ENCODE measurements around the gene HTR3C.
A peak's percentile ranks its signal among the peaks of the same experiment; 100 is the strongest.
"Not testable (repeated sequence)": the region's sequence is repeated elsewhere in the genome, so short reads cannot be mapped to it uniquely, and the experiment has no call there.

The HTR3C gene

DNA sequence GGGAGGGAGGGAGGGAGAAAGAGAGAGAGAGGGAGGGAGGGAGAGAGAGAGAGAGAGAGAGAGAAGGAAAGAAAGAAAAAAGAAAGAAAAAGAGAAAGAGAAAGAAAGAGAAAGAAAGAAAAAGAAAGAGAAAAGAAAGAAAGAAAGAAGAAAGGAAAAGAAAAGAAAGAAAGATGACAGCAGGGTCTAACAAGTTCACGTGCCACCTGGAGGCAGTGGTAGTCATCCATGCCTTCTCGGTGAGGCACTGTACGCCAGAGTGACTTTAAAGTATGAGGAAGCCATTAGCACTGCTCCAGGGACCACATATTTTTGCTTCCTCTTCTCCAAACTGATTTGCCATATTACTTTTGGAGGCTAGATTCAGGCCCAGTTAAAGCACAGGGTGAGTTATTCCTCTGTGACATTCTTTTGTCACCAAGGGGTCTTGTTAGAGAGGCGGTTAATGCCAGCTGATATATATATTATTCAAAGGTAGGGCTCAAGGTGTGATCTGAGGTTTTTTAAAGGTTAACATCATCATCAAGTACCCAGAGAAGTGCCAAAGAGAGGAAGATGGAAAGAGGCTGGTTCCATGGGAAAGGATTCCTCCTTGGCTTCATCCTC, 21.6 kb upstream of the HTR3C start, which contains the start of gene HTR3D:
TSS of gene HTR3D (plus strand) at position 556 of the 606 bp plus-strand sequence. CDS start at position 556, 0 bp downstream.
- DNase-seq (ENCODE audit: low spot score): no peak

DNA sequence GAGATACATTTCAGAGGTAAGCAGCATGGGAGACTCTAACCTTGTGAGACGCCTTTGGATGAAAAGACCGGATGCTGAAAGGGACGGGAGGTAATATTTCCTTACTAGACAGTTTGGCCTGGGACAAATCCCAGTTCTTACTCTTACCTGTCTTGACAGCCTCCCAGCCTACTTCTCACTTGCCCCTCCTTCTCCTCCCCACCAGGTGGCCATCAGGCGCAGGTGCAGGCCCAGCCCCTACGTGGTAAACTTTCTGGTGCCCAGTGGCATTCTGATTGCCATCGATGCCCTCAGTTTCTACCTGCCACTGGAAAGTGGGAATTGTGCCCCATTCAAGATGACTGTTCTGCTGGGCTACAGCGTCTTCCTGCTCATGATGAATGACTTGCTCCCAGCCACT, 15.0 kb upstream of the HTR3C start:
- DNase-seq (ENCODE audit: low spot score): no peak

DNA sequence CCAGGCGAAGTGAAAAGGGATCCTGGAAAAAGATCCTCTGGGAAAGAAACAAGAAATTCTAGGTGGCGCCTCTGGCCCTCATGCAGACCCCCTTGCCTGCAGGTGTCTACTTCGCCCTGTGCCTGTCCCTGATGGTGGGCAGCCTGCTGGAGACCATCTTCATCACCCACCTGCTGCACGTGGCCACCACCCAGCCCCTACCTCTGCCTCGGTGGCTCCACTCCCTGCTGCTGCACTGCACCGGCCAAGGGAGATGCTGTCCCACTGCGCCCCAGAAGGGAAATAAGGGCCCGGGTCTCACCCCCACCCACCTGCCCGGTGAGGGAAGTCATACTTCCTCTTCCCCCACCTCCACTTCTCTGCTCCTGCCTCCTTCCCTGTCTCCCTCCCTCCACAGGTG, 14.5 kb upstream of the HTR3C start:
- not testable (repeated sequence) for DNase-seq (ENCODE audit: low spot score)

DNA sequence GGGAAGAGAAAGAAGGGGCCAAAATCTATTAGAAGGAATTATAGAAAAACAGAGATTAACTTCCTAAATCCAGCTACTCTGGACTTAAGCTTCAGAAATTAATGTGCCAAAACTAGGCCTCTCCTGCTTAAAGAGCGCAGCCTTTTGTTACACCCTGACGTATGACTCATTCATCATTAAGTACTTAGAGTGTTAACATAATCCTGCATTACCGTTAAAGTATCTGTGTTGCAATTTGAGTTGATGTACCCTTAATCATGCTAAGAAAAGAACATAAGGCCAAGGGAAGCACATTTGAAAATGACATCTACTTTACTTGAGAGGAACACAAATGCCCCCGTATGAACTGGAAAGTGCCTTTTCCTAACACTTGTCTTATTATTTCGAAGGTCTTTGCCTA, 13.4 kb upstream of the HTR3C start:
- no peak for DNase-seq (ENCODE audit: low spot score)

DNA sequence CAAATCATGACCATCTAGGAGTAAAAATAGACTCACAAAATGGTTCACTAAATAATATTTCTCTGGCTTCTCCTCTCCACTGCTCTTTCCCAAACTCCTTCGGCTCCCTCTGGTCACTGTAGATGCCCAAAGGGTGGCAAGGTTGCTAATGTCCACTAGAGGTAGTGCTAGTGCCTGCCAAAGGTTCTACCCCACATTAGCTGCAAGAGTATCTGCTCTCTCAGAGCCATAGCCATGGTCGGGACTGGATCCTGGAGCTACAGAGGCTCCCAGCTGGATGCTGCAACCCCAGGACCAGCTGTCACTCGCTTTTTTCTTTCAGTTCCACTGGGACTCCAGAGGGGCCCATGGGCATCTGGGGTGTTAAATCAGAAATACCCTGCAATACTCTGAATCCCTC, 12.8 kb upstream of the HTR3C start:
- DNase-seq (ENCODE audit: low spot score): no peak

DNA sequence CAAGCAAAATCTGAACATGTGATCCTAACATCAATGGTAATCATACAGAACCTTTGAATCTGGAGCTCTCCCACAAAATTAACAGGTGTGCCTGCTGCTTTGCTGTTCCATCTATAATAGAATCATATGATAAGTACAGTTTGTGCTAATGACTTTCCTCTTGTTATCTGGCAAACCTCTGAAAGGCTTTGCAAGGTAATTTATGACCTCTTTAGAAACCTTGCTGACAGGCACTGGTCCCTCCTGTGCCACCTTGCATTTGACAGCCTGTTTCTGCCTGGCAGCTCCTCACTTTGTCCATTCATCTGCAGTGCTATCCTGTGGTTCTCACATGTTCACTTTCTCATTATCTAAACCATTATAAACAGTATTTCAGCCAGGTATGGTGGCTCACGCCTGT, 10.2 kb upstream of the HTR3C start:
- no peak for DNase-seq (ENCODE audit: low spot score)

DNA sequence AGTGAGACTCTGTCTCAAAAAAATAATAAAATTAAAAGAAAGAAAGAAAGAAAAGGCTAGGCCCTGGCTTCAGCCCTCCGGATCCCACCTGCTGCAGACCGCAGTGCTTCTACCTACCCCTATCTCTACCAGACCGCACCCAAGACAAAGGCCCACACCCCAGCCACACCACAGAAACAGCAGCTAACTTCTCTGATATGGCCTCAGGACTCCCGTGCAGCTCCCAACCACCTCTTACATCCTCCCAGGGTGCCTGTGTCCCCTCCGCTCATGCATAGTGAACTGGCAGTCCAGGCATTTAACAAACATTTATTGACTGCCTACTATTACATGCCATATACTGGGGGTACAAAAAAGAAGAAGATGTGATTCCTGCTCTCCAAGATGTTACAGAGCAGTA, 6.9 kb upstream of the HTR3C start:
- DNase-seq (ENCODE audit: low spot score): no peak

DNA sequence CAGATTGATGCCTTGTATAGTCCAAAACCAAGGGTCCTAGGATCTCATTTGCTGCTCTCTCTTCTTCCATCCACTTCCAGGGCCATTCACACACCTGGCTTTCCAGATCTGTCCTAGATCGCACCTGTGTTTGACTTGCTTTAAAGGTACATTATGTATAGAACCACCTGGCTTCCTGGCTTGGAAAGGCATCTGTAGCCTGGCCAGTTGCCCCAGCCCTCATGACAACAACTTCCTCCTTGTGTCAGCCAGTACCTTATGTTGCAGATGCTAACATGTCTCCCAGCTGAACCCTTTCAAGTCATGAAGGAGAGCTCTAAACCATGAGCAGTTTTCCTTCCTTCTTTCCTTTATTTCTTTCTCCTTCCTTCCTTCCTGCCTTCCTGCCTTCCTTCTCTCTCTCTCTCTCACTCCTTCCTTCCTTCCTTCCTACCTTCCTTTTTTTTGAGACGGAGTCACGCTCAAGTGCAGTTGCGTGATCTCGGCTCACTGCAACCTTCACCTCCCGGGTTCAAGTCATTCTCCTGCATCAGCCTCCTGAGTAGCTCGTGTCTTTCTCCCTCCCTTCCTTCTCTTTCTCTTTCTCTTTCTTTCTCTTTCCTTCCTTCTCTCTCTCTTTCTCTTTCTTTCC, 2.5 kb upstream of the HTR3C start:
- no peak for DNase-seq (ENCODE audit: low spot score)

DNA sequence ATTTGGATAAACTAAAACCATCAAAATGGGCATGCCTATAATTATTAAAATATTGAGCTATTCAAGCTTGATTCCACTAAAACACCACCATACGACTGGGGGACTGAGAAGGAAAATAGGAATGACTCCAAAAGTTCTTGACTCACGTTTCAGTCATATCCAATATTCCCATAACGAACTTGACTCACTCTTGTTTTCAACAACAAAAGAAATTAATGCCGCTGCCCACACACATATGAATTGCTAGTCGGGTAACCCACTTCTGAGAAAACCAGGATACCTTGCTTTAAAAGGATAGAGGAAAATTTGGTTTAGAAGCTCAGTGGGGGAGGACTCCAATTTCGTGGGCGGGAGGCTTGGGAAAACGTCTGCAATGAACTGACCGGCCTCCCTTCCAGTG, 5.2 kb downstream of the HTR3C start:
- no peak for DNase-seq (ENCODE audit: low spot score)

DNA sequence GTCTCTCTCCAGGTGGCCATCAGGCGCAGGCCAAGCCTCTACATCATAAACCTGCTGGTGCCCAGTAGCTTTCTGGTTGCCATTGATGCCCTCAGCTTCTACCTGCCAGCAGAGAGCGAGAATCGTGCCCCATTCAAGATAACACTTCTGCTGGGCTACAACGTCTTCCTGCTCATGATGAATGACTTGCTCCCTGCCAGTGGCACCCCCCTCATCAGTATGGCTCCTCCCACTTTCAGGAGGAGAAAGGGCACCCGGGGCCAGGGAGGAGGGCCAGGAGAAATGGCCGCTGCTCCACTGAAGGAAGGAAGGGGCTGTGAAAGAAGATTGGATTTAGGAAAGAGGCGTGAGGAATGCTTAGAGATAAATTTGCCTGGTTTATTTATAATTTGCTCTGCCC, 6.6 kb downstream of the HTR3C start:
- DNase-seq (ENCODE audit: low spot score): no peak

DNA sequence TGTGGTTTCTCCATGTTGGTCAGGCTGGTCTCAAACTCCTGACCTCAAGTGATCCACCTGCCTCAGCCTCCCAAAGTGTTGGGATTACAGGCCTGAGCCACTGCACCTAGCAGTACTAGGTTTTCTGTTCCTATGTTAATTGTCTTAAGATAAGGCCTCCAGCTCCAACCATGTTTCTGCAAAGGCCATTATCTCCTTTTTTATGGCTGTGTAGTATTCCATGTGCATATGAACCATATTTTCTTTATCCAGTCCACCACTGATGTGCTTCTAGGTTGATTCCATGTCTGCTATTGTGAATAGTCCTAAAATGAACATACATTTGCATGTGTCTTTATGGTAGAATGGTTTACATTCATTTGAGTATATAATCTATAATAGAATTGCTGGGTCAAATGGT, 9.8 kb downstream of the HTR3C start:
- no peak for DNase-seq (ENCODE audit: low spot score)

DNA sequence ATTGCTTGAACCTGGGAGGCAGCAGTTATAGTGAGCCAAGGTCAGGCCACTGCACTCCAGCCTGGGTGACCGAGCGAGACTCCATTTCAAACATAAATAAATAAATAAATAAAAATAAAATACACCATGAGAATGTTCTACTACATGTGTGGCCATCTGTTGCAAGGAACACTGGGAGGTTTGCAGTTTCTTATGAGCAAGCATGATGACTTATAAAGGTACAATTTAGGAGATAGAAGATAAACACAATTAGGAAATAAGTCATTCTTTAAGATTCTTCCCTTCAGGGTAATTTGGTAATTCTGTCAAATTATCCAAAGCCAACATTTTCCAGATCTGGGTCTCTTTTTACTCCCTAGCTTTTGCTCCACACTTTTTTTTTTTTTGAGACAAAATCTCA, 13.4 kb downstream of the HTR3C start:
- no peak for DNase-seq (ENCODE audit: low spot score)

DNA sequence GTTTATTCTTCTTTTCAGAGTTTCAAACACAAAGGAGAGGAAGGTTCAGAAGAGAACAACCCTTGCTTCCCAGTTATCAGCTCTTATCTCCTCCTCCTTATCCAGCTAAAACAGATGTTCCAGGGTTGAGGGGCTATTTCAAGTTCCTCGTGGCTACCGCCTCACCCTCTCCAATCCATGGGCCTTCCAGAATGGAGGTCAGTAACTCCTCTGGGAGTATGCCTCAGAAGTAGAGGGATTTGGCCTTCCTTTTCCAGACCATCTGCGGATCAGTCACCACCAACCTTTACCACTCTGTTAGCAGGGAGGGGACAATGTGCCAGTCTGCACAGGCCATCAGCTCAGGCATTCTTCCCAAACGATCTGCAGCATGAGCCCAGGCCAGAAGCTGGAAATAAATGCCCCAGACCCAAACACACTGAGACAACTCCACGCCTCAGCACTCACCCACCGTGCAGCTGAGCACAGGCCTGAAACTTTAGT, 14.8 kb downstream of the HTR3C start:
- no peak for DNase-seq (ENCODE audit: low spot score)

DNA sequence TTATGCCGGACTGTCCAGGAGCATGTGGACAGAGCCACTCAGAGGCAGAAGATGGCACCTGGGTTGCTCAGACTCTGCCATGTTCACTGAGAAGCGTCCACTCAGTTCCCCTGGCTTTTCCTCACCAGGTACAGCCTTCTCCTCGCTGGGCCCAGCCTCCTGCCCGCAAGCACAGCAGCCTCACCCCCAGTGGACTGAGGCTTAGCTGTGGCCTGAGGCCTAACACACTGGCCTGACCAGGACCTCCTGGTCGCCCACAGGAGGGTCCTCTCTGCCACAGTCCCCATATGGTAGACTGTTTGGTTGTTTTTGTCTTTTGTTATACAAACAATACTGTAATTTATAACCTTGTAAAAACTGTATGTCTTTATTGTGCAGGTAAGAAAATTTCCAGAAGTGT, 15.5 kb downstream of the HTR3C start:
- no peak for DNase-seq (ENCODE audit: low spot score)

DNA sequence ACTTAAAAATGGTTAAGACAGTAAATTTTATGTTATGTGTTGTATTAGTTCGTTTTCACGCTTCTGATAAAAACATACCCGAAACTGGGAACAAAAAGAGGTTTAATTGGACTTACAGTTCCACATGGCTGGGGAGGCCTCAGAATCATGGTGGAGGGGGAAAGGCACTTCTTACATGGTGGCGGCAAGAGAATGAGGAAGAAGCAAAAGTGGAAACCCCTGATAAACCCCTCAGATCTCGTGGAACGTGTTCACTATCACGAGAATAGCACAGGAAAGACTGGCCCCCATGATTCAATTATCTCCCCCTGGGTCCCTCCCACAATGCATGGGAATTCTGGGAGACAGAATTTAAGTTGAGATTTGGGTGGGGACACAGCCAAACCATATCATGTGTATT, 18.3 kb downstream of the HTR3C start:
- DNase-seq (ENCODE audit: low spot score): not testable (repeated sequence)

DNA sequence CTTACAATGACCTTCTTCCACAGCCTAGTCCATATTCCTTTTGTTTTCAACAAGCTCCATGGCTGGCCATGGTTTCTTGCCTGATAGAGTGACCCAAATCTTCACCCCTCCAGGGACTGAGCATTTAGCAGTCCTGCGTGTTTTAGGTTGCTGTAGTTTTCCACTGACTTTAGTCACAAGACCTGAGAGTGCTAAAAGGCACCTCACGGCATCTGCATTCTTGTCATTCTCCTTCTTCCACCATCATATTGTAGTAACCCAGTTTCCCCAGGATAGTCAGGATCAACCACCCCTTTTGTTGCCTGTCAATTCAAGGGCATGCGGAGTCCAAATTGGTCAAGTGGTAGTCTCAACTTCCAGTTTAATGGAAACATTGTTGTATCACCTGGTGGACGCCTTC, 20.8 kb downstream of the HTR3C start:
- no peak for DNase-seq (ENCODE audit: low spot score)

DNA sequence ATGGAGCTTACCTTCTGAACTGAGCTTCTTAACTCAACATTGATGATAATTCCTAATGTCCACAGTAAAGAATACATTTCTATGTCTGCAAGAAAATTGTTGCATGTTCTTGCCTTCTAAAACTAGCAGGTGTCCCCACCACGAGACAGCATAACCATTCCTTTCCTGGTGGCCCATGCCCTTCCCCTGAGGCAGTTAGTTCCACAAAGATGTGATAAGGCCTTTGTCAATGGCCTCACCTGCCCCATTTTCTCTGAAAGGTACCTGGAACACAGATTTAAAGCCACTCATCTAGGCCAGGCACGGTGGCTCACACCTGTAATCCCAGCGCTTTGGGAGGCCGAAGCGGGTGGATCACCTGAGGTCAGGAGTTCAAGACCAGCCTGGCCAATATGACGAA, 23.1 kb downstream of the HTR3C start:
- DNase-seq (ENCODE audit: low spot score): no peak

DNA sequence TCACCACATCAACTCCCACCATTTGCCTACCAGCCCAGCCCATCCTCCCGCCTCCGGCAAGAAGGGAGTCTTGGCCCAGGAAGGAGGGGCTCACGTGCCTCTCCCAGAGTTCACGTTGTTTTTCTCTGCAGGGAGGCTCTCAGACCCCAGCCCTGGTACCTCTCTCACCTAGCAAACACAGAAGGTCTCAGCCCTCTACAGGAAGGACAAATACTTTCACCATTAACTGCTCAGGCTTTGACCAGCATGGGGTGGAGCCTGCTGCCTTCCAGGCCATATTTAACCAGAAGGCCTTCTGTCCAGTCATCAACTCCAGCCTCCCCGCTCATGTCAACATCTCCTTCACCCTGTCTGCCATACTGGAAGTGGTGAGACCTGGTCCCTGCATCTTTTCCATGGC, 25.0 kb downstream of the HTR3C start:
- DNase-seq (ENCODE audit: low spot score): no peak

DNA sequence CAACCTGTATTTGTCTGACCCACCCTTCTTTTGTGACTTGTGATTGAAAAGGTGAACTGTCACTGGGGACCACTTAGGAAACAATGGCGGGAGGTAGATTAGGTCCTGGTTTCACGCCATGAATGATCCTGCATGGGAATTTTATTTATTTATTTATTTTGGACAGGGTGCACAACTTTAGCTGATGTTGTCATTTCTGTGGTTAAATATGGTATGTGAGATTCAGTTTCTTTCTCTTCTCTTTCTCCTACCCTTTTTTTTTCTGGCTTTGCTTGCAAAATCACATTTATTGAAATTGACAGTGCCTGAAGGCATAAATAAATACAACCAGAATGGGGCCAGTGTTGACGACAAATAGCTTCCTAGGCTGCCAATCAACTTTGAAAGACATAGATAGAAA, 26.0 kb downstream of the HTR3C start:
- DNase-seq (ENCODE audit: low spot score): no peak

DNA sequence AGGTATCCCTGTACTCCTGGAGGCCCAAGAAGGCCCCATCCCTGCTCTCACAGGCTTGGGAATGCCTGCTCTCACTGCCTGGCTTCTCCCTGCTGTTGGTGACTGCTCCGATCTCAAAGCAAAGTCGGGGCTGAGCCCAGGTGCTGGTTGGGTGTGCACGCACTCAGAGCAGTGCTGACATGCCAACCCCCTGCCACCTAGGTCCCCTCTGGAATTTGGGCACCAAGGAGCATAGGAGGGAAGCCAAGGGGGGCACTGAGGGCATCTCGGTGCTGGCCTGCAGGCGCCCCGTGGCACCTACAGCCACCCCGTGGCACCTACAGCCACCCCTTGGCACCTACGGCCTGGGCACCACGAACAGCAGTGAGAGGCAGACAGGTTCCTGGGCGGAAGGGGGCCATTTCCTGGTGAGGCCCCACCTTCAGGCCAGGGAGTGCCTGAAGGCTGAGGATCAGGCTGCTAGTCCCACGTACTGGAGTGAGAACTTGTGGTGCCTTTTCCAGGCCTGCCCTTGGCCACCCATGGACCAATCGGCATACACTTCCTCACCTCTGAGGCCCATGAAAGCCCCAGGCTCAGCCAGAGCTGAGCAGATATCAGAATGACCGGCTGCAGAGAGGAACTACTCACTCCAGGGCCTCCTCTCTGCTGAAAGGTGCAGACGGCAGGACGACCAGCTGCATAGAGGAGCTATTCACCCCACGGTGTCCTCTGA, 28.4 kb downstream of the HTR3C start:
- DNase-seq (ENCODE audit: low spot score): no peak

DNA sequence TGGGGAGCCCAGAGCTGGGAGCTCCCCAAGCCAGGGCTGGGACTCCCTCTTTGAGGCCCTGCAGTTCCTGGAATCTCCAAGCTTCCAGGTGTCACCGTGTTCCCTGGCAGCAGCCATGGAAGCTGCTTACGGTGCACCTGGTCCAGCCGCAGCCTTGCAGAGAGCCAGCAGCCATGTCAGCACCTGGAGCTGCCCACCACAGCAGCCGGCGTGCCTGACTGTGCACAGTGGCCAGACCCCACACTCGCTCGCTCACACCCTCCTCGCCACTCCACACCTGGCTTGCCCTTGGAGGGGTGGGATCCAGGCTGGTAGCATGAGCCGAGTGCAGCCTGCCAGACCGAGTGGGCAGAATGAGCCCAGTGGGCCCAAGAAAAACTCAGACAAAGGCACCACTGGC, 29.2 kb downstream of the HTR3C start:
- DNase-seq (ENCODE audit: low spot score): no peak

DNA sequence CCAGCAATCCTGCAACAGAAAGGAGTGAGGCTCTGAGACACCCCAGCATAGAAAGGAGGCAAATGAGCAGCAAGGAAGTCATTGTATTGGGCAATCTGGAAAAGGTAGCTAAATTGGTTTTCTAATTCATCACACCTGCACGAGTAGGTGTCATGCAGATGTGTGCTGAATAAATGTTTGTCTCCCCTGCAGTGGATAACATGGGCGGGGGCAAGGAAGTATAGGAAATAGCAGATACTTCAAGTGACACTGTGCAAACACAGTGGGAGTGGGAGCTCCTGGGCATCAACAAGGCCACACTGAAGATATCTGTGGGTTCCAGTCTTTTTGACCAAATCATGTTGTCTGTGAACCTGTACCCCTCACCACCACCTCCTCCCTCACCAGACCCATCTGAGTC, 29.6 kb downstream of the HTR3C start:
- DNase-seq (ENCODE audit: low spot score): no peak

DNA sequence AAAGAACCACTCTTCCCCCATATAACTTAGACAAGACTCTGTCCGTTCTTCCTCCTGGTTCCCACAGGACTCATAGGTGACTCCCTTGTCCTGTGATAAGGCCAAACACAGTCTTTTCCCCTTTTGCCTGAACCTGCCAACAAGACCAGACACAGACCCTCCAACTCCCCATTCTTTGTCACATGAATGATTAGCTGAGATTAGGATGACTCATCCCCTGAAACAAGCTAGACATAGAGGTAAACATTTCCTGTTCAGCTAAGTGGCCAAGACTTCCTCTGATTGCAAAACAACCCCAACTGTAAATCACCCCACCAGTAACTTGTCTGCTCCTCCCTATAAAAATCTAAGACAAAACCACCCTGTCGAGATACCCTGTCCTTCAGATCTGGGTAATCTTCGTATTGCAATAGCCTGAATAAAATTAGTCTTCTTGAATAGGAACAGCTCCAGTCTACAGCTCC, 32.6 kb downstream of the HTR3C start:
- DNase-seq (ENCODE audit: low spot score): peak; percentile 4

Data from CD4-positive, alpha-beta T cell treated with Interleukin-6 at 100 ng/mL for 8 hours (primary cell).